ENCODE results near the gene PTPRK. TPM values are rescaled to one million over a fixed set of nuclear protein-coding genes. Genes with fewer than 3 reads are reported as not detected.

PTPRK gene
- polyA plus RNA-seq, 1 experiment: 37.8 TPM

- TF ChIP-seq CTCF (IDR thresholded peaks at IDR 0.05; ENCODE audit: low read depth, low read length): no peak
- DNase-seq (ENCODE audit: low read depth, low spot score): no peak
- Histone ChIP-seq H3K27me3 (ENCODE audit: control insufficient read depth, insufficient read depth, low read length) (no peaks in the 10 kb centered on the region), H3K9me3 (ENCODE audit: control insufficient read depth, insufficient read depth, low read length) (no peaks in the 10 kb centered on the region), H3K27ac (ENCODE audit: low read depth, low read length) (no peak overlapping the region), H3K4me3 (ENCODE audit: low read depth, low read length) (no peak overlapping the region)
- CTCF ChIA-PET: no interaction called here
- POLR2A ChIA-PET: no interaction called here
Observed at GRCh38 chr6:128076843-128077242, 443.6 kb downstream of the PTPRK start.

GRCh38 chr6:128074567-128074966 lies 445.8 kb downstream of the PTPRK start:
- no peak overlapping the region for H3K4me3 ChIP-seq (ENCODE audit: low read depth, low read length)
- DNase-seq (ENCODE audit: low read depth, low spot score): no peak
- no peak for TF ChIP-seq CTCF (IDR thresholded peaks at IDR 0.05; ENCODE audit: low read depth, low read length)
- no peaks in the 10 kb centered on the region for H3K27me3 ChIP-seq (ENCODE audit: control insufficient read depth, insufficient read depth, low read length)
- ChIA-PET CTCF (no interaction called here), POLR2A (no interaction called here)
- no peak overlapping the region for H3K27ac ChIP-seq (ENCODE audit: low read depth, low read length)
- H3K9me3 ChIP-seq (ENCODE audit: control insufficient read depth, insufficient read depth, low read length): no peaks in the 10 kb centered on the region

- no peak for DNase-seq (ENCODE audit: low read depth, low spot score)
- Histone ChIP-seq H3K27ac (ENCODE audit: low read depth, low read length) (no peak overlapping the region), H3K9me3 (ENCODE audit: control insufficient read depth, insufficient read depth, low read length) (no peaks in the 10 kb centered on the region), H3K27me3 (ENCODE audit: control insufficient read depth, insufficient read depth, low read length) (no peaks in the 10 kb centered on the region), H3K4me3 (ENCODE audit: low read depth, low read length) (no peak overlapping the region)
- CTCF ChIA-PET: no interaction called here
- POLR2A ChIA-PET: no interaction called here
- TF ChIP-seq CTCF (IDR thresholded peaks at IDR 0.05; ENCODE audit: low read depth, low read length): no peak
Observed at GRCh38 chr6:128073389-128073788, 447.0 kb downstream of the PTPRK start.

GRCh38 chr6:128071212-128071611 lies 449.2 kb downstream of the PTPRK start:
- POLR2A ChIA-PET: no interaction called here
- CTCF ChIA-PET: no interaction called here
- no peaks in the 10 kb centered on the region for H3K9me3 ChIP-seq (ENCODE audit: control insufficient read depth, insufficient read depth, low read length)

GRCh38 chr6:128070406-128070805 lies 450.0 kb downstream of the PTPRK start:
- Histone ChIP-seq H3K27ac (ENCODE audit: low read depth, low read length) (no peak overlapping the region), H3K9me3 (ENCODE audit: control insufficient read depth, insufficient read depth, low read length) (no peaks in the 10 kb centered on the region), H3K27me3 (ENCODE audit: control insufficient read depth, insufficient read depth, low read length) (no peaks in the 10 kb centered on the region), H3K4me3 (ENCODE audit: low read depth, low read length) (no peak overlapping the region)
- TF ChIP-seq CTCF (IDR thresholded peaks at IDR 0.05; ENCODE audit: low read depth, low read length): no peak
- POLR2A ChIA-PET: no interaction called here
- DNase-seq (ENCODE audit: low read depth, low spot score): no peak
- CTCF ChIA-PET: no interaction called here

More at GRCh38 chr6:128071212-128071611, 449.2 kb downstream of the PTPRK start:
- no peak for DNase-seq (ENCODE audit: low read depth, low spot score)
- H3K4me3 ChIP-seq (ENCODE audit: low read depth, low read length): no peak overlapping the region
- no peak for TF ChIP-seq CTCF (IDR thresholded peaks at IDR 0.05; ENCODE audit: low read depth, low read length)
- H3K27ac ChIP-seq (ENCODE audit: low read depth, low read length): no peak overlapping the region
- H3K27me3 ChIP-seq (ENCODE audit: control insufficient read depth, insufficient read depth, low read length): no peaks in the 10 kb centered on the region
